ENCODE results near the gene RNF14. TPM values are rescaled to one million over a fixed set of nuclear protein-coding genes. Genes with fewer than 3 reads are reported as not detected.

Gene RNF14
- total and polyA plus RNA-seq, 2 experiments from 2014 or later: 48.2 to 53.0 TPM

- peak within 1 kb of the TSS; percentile 99 for H3K27ac ChIP-seq
- peaks cover 16% of the 10 kb centered on the region for H3K79me2 ChIP-seq
- no peaks in the 10 kb centered on the region for H3K36me3 ChIP-seq (replicated peaks; ENCODE audit: insufficient read depth, low read depth)
- TF ChIP-seq CTCF (IDR thresholded peaks at IDR 0.05; ENCODE audit: poor library complexity) (no peak), EZH2 (IDR thresholded peaks at IDR 0.05; ENCODE audit: borderline replicate concordance) (no peak), EZH2phosphoT487 (IDR thresholded peaks at IDR 0.05; ENCODE audit: low read depth, severe bottlenecking, unreplicated experiment) (no peak)
- peak within 1 kb of the TSS; percentile 73 for H2AFZ ChIP-seq
- 2% methylated on average over 53 of the region's 53 CpGs for WGBS (ENCODE audit: low lambda C conversion rate, missing lambda C conversion rate)
- no peaks in the 10 kb centered on the region for H3K9me2 ChIP-seq (replicated peaks; ENCODE audit: insufficient read depth)
- peak; percentile 95 for DNase-seq (ENCODE audit: low spot score)
- H3K4me2 ChIP-seq: peak within 1 kb of the TSS; percentile 93
- peaks cover 15% of the 10 kb centered on the region for H3K4me1 ChIP-seq (ENCODE audit: insufficient read depth)
- no peaks in the 10 kb centered on the region for H3K9me3 ChIP-seq (ENCODE audit: low read depth)
- peak within 1 kb of the TSS; percentile 48 for H3K4me3 ChIP-seq
- H4K20me1 ChIP-seq (ENCODE audit: insufficient read depth, poor library complexity, severe bottlenecking): no peaks in the 10 kb centered on the region
- no peaks in the 10 kb centered on the region for H3K27me3 ChIP-seq
Observed at GRCh38 chr5:141923448-141924313, 45.2 kb upstream of the RNF14 start, which contains the start of gene DELE1. Gene DELE1, plus strand, starts transcription at chr5:141923871. Its CDS starts 71 bp downstream, at chr5:141923942.

GRCh38 chr5:141926434-141926833, 42.5 kb upstream of the RNF14 start:
- 93% methylated on average over 2 of the region's 2 CpGs for WGBS (ENCODE audit: low lambda C conversion rate, missing lambda C conversion rate)
- DNase-seq (ENCODE audit: low spot score): no peak
- no peak overlapping the region for H3K4me3 ChIP-seq

GRCh38 chr5:141928051-141928450, 40.9 kb upstream of the RNF14 start:
- Histone ChIP-seq H3K27ac (no peak overlapping the region), H4K20me1 (ENCODE audit: insufficient read depth, poor library complexity, severe bottlenecking) (no peaks in the 10 kb centered on the region), H3K27me3 (no peaks in the 10 kb centered on the region), H3K9me2 (replicated peaks; ENCODE audit: insufficient read depth) (no peaks in the 10 kb centered on the region), H3K79me2 (peaks cover 16% of the 10 kb centered on the region), H3K4me2 (no peak overlapping the region), H3K4me1 (ENCODE audit: insufficient read depth) (peaks cover 8% of the 10 kb centered on the region), H3K9me3 (ENCODE audit: low read depth) (no peaks in the 10 kb centered on the region), H2AFZ (no peak overlapping the region), H3K36me3 (replicated peaks; ENCODE audit: insufficient read depth, low read depth) (no peaks in the 10 kb centered on the region), H3K4me3 (no peak overlapping the region)
- no peak for DNase-seq (ENCODE audit: low spot score)
- no peak for TF ChIP-seq EZH2phosphoT487 (IDR thresholded peaks at IDR 0.05; ENCODE audit: low read depth, severe bottlenecking, unreplicated experiment)
- TF ChIP-seq EZH2 (IDR thresholded peaks at IDR 0.05; ENCODE audit: borderline replicate concordance): no peak
- TF ChIP-seq CTCF (IDR thresholded peaks at IDR 0.05; ENCODE audit: poor library complexity): no peak
- 99% methylated on average over 8 of the region's 8 CpGs for WGBS (ENCODE audit: low lambda C conversion rate, missing lambda C conversion rate)

More at GRCh38 chr5:141926434-141926833, 42.5 kb upstream of the RNF14 start:
- no peaks in the 10 kb centered on the region for H4K20me1 ChIP-seq (ENCODE audit: insufficient read depth, poor library complexity, severe bottlenecking)
- H3K79me2 ChIP-seq: peaks cover 16% of the 10 kb centered on the region
- TF ChIP-seq CTCF (IDR thresholded peaks at IDR 0.05; ENCODE audit: poor library complexity) (no peak), EZH2phosphoT487 (IDR thresholded peaks at IDR 0.05; ENCODE audit: low read depth, severe bottlenecking, unreplicated experiment) (no peak), EZH2 (IDR thresholded peaks at IDR 0.05; ENCODE audit: borderline replicate concordance) (no peak)
- no peaks in the 10 kb centered on the region for H3K36me3 ChIP-seq (replicated peaks; ENCODE audit: insufficient read depth, low read depth)
- no peak overlapping the region for H2AFZ ChIP-seq
- peaks cover 15% of the 10 kb centered on the region for H3K4me1 ChIP-seq (ENCODE audit: insufficient read depth)
- H3K27me3 ChIP-seq: no peaks in the 10 kb centered on the region
- no peaks in the 10 kb centered on the region for H3K9me3 ChIP-seq (ENCODE audit: low read depth)
- no peak overlapping the region for H3K27ac ChIP-seq
- no peak overlapping the region for H3K4me2 ChIP-seq
- H3K9me2 ChIP-seq (replicated peaks; ENCODE audit: insufficient read depth): no peaks in the 10 kb centered on the region

All from hepatocyte (in vitro differentiated cells).